Superior temporal gyrus (tissue), 1 donor: Measurements from ENCODE around the gene BPI.
A peak's percentile ranks its signal among the peaks of the same experiment; 100 is the strongest.
"Not testable (repeated sequence)": the region's sequence is repeated elsewhere in the genome, so short reads cannot be mapped to it uniquely, and the experiment has no call there.

Experiments
- DNase-seq: peaks from one replicate; pipeline ENCODE4 v3.0.0-alpha.2; 2016; ENCODE audit errors: extremely low spot score

Gene BPI

DNA sequence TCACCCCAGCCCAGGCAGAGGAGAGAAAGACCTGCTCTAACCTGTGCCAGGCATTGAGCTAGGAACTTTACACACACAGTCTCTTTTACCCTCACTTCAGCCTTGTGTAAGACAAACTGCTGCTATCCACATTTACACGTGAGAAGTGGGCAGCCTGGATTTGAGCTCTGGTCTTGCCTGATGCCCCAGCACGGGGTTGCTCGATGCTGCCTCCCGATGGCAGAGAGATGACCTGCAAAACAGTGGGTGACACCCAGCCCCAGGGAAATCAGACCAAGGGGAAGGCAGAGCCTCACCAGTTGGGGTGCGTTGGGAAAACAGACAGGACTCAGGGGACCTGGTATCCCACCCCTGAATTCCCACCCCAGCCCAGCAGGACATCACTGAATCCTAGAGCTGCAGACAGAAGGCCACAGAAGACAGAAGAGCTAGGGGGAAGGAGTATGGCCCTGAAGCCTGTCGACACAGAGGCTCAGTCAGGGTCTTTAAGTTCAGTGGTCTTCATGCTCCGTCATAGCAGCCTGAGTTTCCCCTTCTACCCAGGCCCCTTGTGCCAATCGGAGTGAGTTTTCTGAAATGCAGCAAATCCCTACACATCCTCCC, 990 bp downstream of the BPI start:
- no peak for DNase-seq

DNA sequence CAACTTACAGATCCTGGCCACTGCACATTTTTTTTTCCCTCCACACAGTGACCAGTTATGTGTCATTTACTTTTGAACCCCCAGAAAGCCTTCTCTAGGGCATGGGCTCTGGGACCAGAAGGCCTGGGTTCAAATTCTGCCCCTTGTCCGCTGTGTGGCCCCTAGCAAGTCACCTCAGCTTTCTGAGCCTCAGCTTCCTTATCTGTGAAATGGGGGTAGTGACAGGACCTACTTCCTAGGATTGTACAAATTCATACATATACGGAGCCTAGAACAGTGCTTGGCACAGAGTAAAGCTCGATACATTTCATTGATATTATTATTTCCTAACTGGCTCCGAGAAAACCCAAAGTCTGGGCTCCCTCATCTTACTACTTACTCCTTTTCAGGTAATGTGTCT, 1.6 kb downstream of the BPI start:
- DNase-seq: no peak

DNA sequence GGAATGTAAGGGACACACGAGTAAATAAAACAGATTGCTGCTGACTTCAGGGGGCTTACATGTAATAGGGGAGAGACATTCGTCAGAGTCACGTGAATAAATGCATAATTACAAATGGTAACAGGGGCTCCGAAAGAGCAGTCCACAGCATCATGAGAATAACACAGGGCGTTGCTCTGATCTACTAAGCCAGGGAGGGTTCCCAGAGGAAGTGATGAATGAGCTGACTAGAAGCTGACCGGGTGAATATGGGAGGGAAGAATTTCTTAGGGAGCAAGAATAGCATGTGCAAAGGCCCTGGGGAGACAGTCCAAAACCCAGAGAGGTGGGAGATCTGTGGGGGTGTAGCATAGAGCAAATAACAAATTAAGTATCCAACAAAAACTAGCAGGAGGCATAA, 2.4 kb downstream of the BPI start:
- no peak for DNase-seq

- DNase-seq: no peak
Measured at GRCh38 chr20:38307371-38308046, 3.6 kb downstream of the BPI start.

DNA sequence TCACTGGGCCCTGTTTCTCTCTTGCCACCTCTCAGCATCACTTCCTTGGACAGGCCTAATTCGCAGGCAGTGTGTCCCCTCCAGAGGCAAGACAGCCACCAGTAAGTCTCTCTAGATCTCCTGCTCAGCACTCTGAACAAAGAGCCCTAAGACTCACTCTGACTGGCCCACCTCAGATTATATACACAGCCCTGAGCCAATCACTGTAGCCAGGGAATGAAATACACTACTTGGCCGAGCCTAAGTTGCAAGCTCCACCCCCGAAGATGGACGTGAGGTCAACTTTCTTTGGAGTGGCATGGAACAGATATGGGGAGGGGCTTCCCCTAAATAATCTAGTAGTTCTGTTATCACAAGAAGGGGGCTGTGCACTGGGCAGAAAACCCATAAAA, 4.1 kb downstream of the BPI start:
- no peak for DNase-seq

DNA sequence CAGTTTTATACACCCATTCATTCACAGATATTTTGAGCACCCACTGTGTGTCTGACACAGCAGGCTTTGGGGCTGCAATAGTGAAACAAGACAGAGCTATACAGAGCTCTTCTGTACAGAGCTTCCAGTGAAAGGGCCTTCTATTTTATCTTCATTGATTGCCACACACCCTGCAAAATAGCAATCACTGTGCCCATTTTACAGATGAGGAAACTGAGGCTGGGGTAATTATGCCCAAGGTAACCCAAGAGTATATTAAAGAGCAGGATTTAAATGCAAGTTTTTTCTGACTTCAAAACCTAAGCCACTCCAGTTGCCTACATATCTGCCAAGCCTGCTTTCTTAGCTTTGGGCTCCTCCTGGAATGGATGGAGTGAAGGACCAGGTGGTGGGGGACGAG, 4.5 kb downstream of the BPI start:
- no peak for DNase-seq

DNA sequence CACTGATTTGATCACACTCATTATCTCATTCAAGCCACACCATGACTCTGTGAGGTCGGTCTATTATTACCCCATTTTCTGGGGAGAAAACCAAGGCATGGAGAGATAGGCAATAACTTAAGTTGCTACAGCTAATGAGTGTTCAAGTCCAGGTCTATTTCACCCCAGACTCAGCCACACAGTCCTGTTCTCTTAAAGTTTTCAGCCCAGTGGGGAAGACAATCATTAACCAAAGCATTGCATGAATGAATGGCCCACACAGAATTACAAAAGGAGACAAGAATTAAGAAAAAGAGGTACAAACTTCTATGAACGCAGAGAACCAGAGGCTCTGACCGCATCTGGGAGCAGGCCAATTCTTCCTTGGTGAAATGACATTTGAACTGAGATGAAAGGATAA, 7.1 kb downstream of the BPI start:
- DNase-seq: no peak

DNA sequence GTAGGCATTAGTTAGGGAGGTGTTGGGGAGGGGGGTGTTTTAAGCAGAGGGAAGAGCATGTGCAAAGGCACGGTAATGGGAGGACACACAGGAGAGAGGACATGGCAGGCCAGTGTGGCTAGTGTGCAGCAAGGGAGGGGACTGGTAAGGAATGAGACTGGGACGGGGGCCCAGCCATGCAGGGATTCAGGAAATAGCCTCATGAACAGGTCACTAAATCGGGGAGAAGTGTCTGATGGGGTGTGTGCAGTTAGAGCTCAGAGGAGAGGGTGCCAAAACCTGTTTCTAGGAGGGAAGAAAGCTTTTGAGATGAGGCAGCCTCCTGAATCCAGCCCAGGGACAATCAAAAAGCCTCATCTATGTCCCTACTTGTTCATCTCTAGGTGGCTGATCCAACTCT, 7.5 kb downstream of the BPI start:
- DNase-seq: no peak

- no peak for DNase-seq
Measured at GRCh38 chr20:38313676-38314075, 9.7 kb downstream of the BPI start.

GRCh38 chr20:38314350-38314749, 10.4 kb downstream of the BPI start:
- not testable (repeated sequence) for DNase-seq

DNA sequence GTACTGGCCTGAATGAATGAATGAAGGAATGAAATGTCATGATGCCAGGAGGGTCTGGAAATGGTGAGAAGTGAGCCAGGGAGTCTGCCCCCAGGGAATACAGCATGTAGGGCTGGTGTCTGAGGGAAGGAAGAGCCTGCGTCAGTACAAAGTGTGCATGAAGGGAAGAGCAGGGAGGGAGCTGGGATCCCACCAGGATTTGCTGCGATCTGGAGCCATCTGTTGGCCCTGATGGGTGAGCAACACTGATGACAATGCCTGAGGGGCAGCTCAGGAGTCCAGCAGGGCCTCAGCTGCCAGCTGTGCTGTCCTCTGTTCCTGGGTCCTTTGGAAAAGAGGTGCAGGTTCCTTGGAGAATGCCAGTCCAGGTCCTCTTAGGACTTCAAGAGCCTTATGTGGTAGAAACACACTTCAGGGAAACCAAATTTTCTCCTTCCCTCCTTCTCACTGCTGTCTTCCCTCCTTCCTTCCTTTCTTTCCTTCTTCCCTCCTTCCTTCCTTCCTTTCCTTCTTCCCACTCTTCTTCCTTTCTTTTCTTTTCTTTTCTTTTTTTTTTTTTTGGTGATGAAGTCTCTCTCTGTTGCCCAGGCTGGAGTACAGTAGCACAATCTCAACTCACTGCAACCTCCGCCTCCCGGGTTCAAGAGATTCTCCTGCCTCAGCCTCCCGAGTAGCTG, 11.5 kb downstream of the BPI start:
- peak; percentile 65 for DNase-seq

DNA sequence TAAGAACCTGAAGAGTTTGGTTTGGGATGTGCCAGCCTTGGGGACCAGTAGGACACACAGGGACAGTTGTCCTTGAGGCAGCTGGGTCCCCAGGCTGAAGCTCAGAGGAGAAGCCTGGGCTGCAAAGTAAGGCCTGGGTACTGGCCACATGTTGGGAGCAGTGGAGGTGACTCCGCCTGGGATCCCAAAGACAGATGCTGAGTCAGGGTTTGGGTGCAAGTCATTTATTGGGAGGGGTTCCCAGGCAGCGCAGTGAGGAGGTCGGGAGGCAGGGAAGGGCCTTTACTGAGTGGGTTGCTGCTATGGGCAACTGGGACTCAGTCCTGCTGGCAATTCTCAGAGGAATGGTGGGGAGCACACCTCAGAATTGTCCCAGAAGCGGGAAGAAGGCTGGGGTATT, 12.4 kb downstream of the BPI start:
- no peak for DNase-seq

DNA sequence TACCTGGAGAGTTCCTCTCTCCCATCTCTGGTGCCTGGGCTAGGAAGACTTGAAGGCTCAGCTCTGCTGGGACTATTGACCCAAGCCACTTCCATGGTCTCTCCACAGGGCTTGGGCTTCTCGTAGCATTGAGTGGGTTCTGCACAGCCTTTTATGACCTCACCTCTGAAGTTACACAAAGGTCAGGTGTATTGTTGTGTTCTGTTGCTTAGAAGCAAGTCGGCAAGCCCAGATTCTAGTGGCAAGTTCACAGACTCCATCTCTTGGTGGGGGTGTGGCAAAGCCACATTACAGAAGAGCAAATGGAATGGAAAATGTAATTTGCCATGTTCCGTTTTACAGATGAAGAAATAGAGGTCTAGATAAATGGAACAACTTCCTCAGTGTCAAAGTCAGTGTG, 13.5 kb downstream of the BPI start:
- DNase-seq: no peak

- no peak for DNase-seq
Measured at GRCh38 chr20:38320221-38320620, 16.3 kb downstream of the BPI start.

GRCh38 chr20:38321959-38322598, 18.1 kb downstream of the BPI start:
- peak; percentile 91 for DNase-seq

DNA sequence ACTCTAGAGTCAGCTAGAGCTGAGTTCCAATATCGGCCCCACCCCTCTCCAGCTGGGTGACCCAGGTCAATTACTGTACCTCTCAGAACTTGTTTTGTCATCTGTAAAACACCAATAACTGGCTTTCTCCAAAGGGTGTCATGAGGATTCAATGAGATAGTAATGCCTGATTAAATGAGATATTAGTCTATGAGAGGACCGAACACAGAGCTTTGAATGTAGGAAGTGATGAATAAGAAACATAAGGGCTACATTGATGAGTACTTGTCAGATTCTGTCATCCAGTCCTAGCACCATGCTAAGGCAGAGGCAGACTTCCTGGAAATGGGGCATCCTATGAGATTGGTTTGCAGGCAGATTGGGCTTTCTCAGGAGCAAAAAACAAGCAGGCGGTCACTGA, 20.2 kb downstream of the BPI start:
- no peak for DNase-seq

- no peak for DNase-seq
Measured at GRCh38 chr20:38325167-38325566, 21.2 kb downstream of the BPI start.

DNA sequence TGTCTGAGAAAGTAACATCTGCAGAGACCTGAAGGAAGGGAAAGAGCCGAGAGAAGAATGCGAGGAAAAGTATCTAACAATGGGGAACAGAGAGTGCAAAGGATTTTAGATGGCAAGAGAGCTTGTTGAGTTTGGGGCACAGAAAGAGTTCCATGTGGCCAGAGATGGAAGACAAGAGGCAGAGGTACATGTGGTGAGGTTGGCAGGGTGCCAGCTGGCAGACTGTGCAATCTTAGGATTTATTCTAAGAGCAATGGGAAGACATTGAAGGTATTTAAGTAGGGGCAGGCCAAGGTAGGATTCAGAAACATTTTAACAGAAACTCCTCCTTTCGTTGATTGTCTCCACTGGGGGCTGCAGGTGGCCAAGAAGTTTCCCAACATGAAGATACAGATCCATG, 21.9 kb downstream of the BPI start:
- no peak for DNase-seq

GRCh38 chr20:38326309-38326708, 22.4 kb downstream of the BPI start:
- no peak for DNase-seq

- no peak for DNase-seq
Measured at GRCh38 chr20:38330638-38331037, 26.7 kb downstream of the BPI start.

DNA sequence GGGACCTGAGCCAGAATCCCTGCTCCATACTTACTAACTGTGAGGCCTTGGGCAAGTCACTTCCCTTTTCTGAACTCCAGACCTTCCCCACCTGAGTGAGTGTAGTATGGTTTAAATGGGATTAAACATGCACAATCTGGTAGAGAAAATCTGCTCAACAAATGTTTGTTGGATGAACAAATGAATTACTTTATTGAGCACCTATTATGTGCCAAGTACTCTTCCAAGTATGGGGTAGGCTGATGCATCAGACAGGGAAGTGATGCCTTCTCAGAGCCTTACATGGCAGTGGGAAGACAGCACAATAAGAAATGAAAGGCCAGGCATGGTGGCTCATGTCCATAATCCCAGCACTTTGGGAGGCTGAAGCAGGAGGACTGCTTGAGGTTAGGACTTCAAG, 27.3 kb downstream of the BPI start:
- DNase-seq: no peak

DNA sequence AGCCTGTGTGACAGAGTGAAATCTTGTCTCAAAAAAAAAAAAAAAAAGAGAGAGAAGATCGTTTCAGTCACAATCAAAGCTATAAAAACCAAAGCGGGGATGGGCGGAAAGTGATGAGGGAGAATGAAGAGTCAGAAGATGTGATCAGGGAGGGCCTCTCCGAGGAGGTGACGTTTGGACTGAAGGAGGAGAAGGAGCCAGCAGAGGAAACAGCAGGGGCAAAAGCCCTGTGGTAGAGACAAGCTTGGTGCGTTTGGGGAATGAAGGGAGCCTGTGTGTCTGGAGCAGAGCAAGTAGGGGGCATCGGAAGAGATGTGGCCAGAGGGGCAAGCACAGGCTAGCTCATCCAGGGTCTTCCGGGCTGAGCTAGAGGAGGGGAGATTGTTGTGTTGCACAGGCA, 27.9 kb downstream of the BPI start:
- no peak for DNase-seq

- DNase-seq: no peak
Measured at GRCh38 chr20:38334016-38334415, 30.1 kb downstream of the BPI start.
